ENCODE results near the gene TXNDC12.
A peak's percentile ranks its signal among the peaks of the same experiment; 100 is the strongest.

TXNDC12 gene

DNA sequence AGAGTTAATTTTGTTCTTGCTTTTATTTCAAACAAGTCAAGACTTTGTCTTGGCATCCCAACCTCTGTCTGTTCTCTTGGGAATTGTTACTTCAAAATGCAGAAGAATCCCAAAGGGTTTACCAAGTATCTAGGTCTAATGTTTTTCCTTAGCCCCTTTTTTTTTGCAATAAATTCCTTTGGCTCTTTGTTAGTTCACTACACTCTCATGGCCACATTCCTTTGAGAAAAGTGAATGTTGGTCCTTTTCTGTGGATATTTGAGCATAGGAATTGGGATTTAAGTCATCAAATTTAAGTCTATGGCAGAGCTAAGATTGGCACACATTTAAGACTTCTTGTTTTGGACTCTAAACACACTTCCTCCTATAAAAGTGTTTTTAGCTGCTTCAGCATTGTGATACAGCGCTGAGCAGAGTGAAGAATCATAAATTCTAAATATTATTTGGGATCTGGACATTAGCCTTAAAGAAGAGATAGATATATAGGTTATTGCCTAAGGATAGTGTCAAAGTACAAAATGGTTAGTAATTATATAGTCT, 3.0 kb upstream of the TXNDC12 start:
- ChIA-PET POLR2A (no interaction called here), CTCF (no interaction called here)
- TF ChIP-seq, protein P1, sequence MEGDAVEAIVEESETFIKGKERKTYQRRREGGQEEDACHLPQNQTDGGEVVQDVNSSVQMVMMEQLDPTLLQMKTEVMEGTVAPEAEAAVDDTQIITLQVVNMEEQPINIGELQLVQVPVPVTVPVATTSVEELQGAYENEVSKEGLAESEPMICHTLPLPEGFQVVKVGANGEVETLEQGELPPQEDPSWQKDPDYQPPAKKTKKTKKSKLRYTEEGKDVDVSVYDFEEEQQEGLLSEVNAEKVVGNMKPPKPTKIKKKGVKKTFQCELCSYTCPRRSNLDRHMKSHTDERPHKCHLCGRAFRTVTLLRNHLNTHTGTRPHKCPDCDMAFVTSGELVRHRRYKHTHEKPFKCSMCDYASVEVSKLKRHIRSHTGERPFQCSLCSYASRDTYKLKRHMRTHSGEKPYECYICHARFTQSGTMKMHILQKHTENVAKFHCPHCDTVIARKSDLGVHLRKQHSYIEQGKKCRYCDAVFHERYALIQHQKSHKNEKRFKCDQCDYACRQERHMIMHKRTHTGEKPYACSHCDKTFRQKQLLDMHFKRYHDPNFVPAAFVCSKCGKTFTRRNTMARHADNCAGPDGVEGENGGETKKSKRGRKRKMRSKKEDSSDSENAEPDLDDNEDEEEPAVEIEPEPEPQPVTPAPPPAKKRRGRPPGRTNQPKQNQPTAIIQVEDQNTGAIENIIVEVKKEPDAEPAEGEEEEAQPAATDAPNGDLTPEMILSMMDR (IDR thresholded peaks at IDR 0.05; ENCODE audit: control extremely low read depth, extremely low read depth, low read depth, missing control alignments), result no peak
- DNase-seq (ENCODE audit: extremely low spot score), result no peak

DNA sequence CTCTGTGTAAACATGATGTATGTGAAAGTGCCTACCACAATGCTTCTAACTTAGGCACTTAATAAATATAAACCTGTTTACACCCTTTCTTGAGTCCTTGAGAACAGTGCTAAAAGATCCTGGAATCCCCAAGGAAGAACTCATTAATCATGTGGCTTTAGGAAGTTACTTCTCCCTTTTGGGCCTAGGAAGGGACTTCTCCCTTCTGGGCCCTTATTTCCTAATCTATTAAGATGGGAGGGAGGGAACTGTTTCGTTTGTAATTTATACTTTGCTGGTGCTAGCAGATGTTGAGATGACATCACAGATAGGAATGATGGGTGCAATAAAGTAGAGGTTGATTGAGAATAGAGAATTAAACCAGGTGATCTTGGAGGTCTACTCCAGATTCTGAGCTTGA, 2.3 kb upstream of the TXNDC12 start:
- DNase-seq (ENCODE audit: extremely low spot score), result no peak
- POLR2A ChIA-PET, result interaction anchor here (0.7 to 1.0 kb wide), 2 partner anchors 8 to 267 kb away, joined by 3 to 4 read pairs; no protein-coding TSS in a partner anchor
- CTCF ChIA-PET, result no interaction called here
- TF ChIP-seq, protein P1 (IDR thresholded peaks at IDR 0.05; ENCODE audit: control extremely low read depth, extremely low read depth, low read depth, missing control alignments), result no peak

DNA sequence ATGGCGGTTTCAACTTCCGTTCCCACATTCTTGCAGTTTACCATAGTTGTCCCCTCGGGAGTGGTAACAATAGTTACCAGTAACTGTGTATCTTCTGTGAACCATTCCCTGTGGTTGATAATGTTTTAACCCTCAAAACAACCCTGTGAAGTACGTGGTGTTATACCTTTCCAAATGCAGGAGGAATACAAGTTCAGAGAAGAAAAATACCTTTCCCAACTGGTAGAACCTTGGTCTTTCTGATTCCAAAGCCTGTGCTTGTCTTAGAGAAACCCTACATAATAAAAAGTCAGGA, 1.9 kb upstream of the TXNDC12 start:
- ChIA-PET CTCF (interaction anchor here (2.3 kb wide), 1 partner anchor 13 kb away, joined by 8 read pairs; no protein-coding TSS in a partner anchor), POLR2A (interaction anchor here (0.7 to 1.0 kb wide), 2 partner anchors 8 to 267 kb away, joined by 3 to 4 read pairs; no protein-coding TSS in a partner anchor)
- no peak for DNase-seq (ENCODE audit: extremely low spot score)
- TF ChIP-seq, protein P1 (IDR thresholded peaks at IDR 0.05; ENCODE audit: control extremely low read depth, extremely low read depth, low read depth, missing control alignments), result no peak

DNA sequence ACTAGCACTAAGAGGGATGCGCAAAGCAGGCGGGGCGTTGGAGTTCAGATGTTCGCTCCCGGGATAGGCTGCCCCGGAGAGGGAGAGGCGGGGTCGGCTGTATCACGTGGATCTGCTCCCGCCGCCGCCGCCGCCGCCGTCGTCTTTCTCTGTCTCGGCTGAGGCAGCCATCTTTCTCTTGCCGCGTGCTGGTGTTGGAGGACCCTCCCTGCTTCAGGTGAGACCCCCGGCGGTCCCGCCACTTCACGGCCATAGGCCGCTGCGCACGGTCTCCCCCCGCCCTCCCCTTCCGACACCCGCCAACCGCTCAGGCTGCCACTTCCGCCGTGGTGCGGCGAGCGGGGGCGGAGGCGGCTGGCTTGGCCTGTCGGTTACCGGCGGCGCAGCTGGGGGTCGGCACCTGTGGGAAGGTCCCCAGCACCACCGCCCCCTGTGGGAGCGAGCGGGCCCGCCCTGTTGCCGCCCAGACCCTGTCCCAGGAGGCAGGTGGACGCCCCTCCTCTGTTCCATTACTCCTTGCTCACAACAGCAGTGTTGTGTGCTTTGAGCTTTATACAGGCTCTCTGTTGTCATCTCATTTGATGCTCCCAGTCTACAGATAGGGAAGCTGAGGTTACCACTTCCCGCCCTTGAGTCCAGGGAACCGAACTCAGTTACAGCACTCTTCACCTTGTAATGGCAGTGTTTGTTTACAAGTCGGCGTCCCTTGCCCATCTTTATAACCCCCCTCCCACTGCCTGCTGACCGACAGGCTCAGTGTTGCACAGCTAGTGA, 1.4 kb upstream of the TXNDC12 start, which contains the start of gene BTF3L4:
TSS of gene BTF3L4 (plus strand) at position 133 of the 774 bp plus-strand sequence. CDS start 3,553 bp downstream, outside the sequence.
- CTCF ChIA-PET, result interaction anchor here (2.3 kb wide), 2 partner anchors 13 to 27 kb away, joined by 6 to 8 read pairs; no protein-coding TSS in a partner anchor

DNA sequence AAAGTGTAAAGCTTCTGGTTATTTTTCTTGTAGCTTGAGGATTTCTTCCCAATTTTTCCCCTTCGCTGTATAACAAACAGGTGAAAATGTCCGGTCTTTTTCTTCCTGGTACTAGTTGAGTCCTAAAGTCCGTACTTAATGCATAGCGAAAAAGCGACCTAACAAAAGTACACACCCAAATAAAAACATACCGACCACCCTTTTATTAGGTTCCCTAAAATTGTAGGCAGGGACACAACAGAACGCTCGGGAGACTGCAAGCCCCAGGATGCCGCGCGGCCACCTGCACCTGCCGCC, 823 bp upstream of the TXNDC12 start:
- CTCF ChIA-PET, result interaction anchor here (2.3 kb wide), 2 partner anchors 14 to 26 kb away, joined by 6 to 8 read pairs; no protein-coding TSS in a partner anchor
- no peak for DNase-seq (ENCODE audit: extremely low spot score)
- POLR2A ChIA-PET, result interaction anchor here (1.1 kb wide), 1 partner anchor 17 kb away, joined by 3 read pairs; no protein-coding TSS in a partner anchor
- TF ChIP-seq, protein P1 (IDR thresholded peaks at IDR 0.05; ENCODE audit: control extremely low read depth, extremely low read depth, low read depth, missing control alignments), result no peak

More for the DNA sequence above, 1.4 kb upstream of the TXNDC12 start, which contains the start of gene BTF3L4:
- DNase-seq (ENCODE audit: extremely low spot score), result peak; percentile 92
- POLR2A ChIA-PET, result interaction anchor here (0.7 to 1.1 kb wide), 3 partner anchors 9 to 268 kb away, joined by 3 to 4 read pairs (median 3); no protein-coding TSS in a partner anchor
- TF ChIP-seq, protein P1 (IDR thresholded peaks at IDR 0.05; ENCODE audit: control extremely low read depth, extremely low read depth, low read depth, missing control alignments), result no peak

DNA sequence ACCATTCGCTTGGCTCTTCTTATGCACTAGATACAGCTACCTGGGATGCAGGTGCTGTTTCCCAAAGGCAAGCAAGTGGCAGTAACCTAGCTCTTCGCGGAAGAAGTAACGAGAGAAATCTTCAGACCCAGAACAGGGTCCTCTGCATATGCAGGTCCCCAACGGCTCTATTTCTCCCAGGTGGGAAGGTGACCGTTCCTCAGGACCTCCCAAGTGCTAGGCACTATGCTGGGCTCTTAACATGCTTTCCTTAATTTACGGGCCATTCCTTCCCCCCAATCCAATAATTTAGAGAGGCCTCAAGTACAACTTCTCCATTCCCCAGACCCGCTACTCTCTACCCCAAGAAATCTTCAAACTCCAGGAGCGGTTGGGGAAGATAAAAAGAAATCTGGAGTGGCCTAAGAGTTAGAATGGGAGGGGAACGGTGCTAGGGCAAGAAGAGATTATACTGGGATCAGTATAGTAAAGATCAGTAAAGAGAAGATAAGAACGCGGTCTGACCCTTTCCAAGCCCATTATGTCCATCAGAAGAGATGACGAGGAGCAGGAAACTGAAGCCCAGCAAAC, 410 bp downstream of the TXNDC12 start:
- TF ChIP-seq, protein P1 (IDR thresholded peaks at IDR 0.05; ENCODE audit: control extremely low read depth, extremely low read depth, low read depth, missing control alignments), result no peak
- CTCF ChIA-PET, result interaction anchor here (1.0 to 2.3 kb wide), 4 partner anchors 13 to 25 kb away, joined by 3 to 8 read pairs (median 5); no protein-coding TSS in a partner anchor
- DNase-seq (ENCODE audit: extremely low spot score), result no peak
- POLR2A ChIA-PET, result no interaction called here
